ENCODE data around the gene FLII.

- TF ChIP-seq CTCF (conservative IDR thresholded peaks at IDR 0.05; ENCODE audit: low read length) (no peak), EZH2phosphoT487 (IDR thresholded peaks at IDR 0.05; ENCODE audit: borderline replicate concordance, low read depth, low read length) (no peak)
These were observed 34.0 kb downstream of the FLII start for GRCh38 chr17:18224387-18225120.
